H9 (cell line): ENCODE measurements around the gene CNOT9. TPM values are rescaled to one million over a fixed set of nuclear protein-coding genes. Genes with fewer than 3 reads are reported as not detected.

Source experiments
- DNase-seq: peaks from one replicate; pipeline ENCODE4 v3.0.0-alpha.2; 2017
- H2AFZ ChIP-seq: one replicate; pipeline ENCODE4 v1.6.1; 2013; ENCODE audit warnings: mild to moderate bottlenecking, low read length, control low read depth, moderate library complexity
- H2AK5ac ChIP-seq: 2 replicates; pipeline ENCODE4 v1.6.1; 2013; ENCODE audit warnings: low read length, control low read depth, mixed read lengths; ENCODE audit not compliant: insufficient read length
- H2BK120ac ChIP-seq: one replicate; pipeline ENCODE4 v1.6.1; 2013; ENCODE audit warnings: low read depth, mild to moderate bottlenecking, low read length, control low read depth, inconsistent platforms; ENCODE audit not compliant: poor library complexity, severe bottlenecking
- H2BK12ac ChIP-seq: 2 replicates; pipeline ENCODE4 v1.6.1; 2013; ENCODE audit warnings: low read length, control low read depth, mixed read lengths, low read depth; ENCODE audit not compliant: insufficient read length
- H2BK15ac ChIP-seq: 2 replicates; pipeline ENCODE4 v1.6.1; 2013; ENCODE audit warnings: low read depth, low read length, control low read depth
- H2BK20ac ChIP-seq: one replicate; pipeline ENCODE4 v1.6.1; 2013; ENCODE audit warnings: low read depth, mild to moderate bottlenecking, low read length, control low read depth, inconsistent platforms; ENCODE audit not compliant: poor library complexity, severe bottlenecking
- H2BK5ac ChIP-seq: 2 replicates; pipeline ENCODE4 v1.6.1; 2013; ENCODE audit warnings: low read length, control low read depth, mixed read lengths; ENCODE audit not compliant: insufficient read length
- H3K14ac ChIP-seq: 2 replicates; pipeline ENCODE4 v1.6.1; 2013; ENCODE audit warnings: low read length, control low read depth; ENCODE audit not compliant: insufficient read depth
- H3K18ac ChIP-seq: 2 replicates; pipeline ENCODE4 v1.6.1; 2013; ENCODE audit warnings: low read depth, mild to moderate bottlenecking, mixed read lengths, low read length, control low read depth; ENCODE audit not compliant: insufficient read length
- H3K23ac ChIP-seq: 2 replicates; pipeline ENCODE4 v1.6.1; 2013; ENCODE audit warnings: low read length, control low read depth, mixed read lengths, low read depth; ENCODE audit not compliant: insufficient read length
- H3K23me2 ChIP-seq: 2 replicates; pipeline ENCODE4 v1.6.1; 2013; ENCODE audit warnings: low read depth, mild to moderate bottlenecking, mixed read lengths, low read length, control low read depth; ENCODE audit not compliant: insufficient read length, poor library complexity, severe bottlenecking
- H3K27ac ChIP-seq: 2 replicates; pipeline ENCODE4 v1.5.1; 2013; ENCODE audit warnings: low read length, control low read depth, mixed read lengths, low read depth; ENCODE audit not compliant: insufficient read length
- H3K27me3 ChIP-seq: 2 replicates; pipeline ENCODE4 v1.6.1; 2013; ENCODE audit warnings: low read length, control low read depth, inconsistent platforms; ENCODE audit not compliant: insufficient read depth
- H3K4ac ChIP-seq: 2 replicates; pipeline ENCODE4 v1.6.1; 2013; ENCODE audit warnings: low read depth, mild to moderate bottlenecking, control low read depth, inconsistent platforms, low read length, moderate library complexity
- H3K4me1 ChIP-seq: 2 replicates; pipeline ENCODE4 v1.6.1; 2013; ENCODE audit warnings: low read length, control low read depth, inconsistent platforms; ENCODE audit not compliant: insufficient read depth
- H3K4me2 ChIP-seq: 2 replicates; pipeline ENCODE4 v1.6.1; 2013; ENCODE audit warnings: low read length, control low read depth, mixed read lengths; ENCODE audit not compliant: insufficient read length, insufficient read depth
- H3K56ac ChIP-seq: 2 replicates; pipeline ENCODE4 v1.6.1; 2013; ENCODE audit warnings: low read depth, mild to moderate bottlenecking, mixed read lengths, low read length, control low read depth; ENCODE audit not compliant: insufficient read length
- H3K79me1 ChIP-seq: 2 replicates; pipeline ENCODE4 v1.6.1; 2013; ENCODE audit warnings: low read depth, mild to moderate bottlenecking, moderate library complexity, low read length, control low read depth, inconsistent platforms; ENCODE audit not compliant: insufficient read depth, poor library complexity, severe bottlenecking
- H3K79me2 ChIP-seq: 2 replicates; pipeline ENCODE4 v1.6.1; 2013; ENCODE audit warnings: low read length, control low read depth, inconsistent platforms; ENCODE audit not compliant: insufficient read depth
- H3K9ac ChIP-seq: 2 replicates; pipeline ENCODE4 v1.6.1; 2013; ENCODE audit warnings: low read length, control low read depth, mixed read lengths; ENCODE audit not compliant: insufficient read length; ENCODE audit errors: extremely low read depth
- H3K9me3 ChIP-seq: one replicate; pipeline ENCODE4 v1.6.1; 2013; ENCODE audit warnings: low read depth, low read length, inconsistent platforms; ENCODE audit not compliant: control insufficient read depth
- H3T11ph ChIP-seq: one replicate; pipeline ENCODE4 v1.6.1; 2013; ENCODE audit warnings: mild to moderate bottlenecking, low read length, control low read depth, inconsistent platforms
- H4K20me1 ChIP-seq: one replicate; pipeline ENCODE4 v1.6.1; 2013; ENCODE audit not compliant: control insufficient read depth, insufficient read length, insufficient read depth
- H4K5ac ChIP-seq: 2 replicates; pipeline ENCODE4 v1.6.1; 2013; ENCODE audit warnings: low read depth, mild to moderate bottlenecking, mixed read lengths, low read length, control low read depth; ENCODE audit not compliant: insufficient read length
- H4K8ac ChIP-seq: replicated peaks from 2 replicates; pipeline ENCODE4 v1.6.1; 2013; ENCODE audit warnings: low read length, control low read depth, mixed read lengths, low read depth; ENCODE audit not compliant: insufficient read length
- H4K91ac ChIP-seq: 2 replicates; pipeline ENCODE4 v1.6.1; 2013; ENCODE audit warnings: low read depth, mild to moderate bottlenecking, moderate library complexity, mixed read lengths, low read length, control low read depth; ENCODE audit not compliant: insufficient read length
- H3K27ac Mint-ChIP-seq, 3 experiments: 2 replicates in 2 of 3; 3 replicates in 1 of 3; pipeline ENCODE4 v1.8.0; 2020 to 2021; ENCODE audit warnings: mixed read lengths in 3 of 3, mild to moderate bottlenecking in 1 of 3, moderate library complexity in 1 of 3
- H3K27me3 Mint-ChIP-seq: 2 replicates; pipeline ENCODE4 v1.8.0; 2021; ENCODE audit warnings: low read depth, mild to moderate bottlenecking, moderate library complexity, mixed read lengths
- H3K36me3 Mint-ChIP-seq, 3 experiments: 2 replicates in 2 of 3; 3 replicates in 1 of 3; pipeline ENCODE4 v1.8.0; 2020 to 2021; ENCODE audit warnings: low read depth in 3 of 3, mixed read lengths in 3 of 3; ENCODE audit not compliant: insufficient read depth in 1 of 3
- H3K4me1 Mint-ChIP-seq, 2 experiments: 2 replicates each; pipeline ENCODE4 v1.8.0; 2020; ENCODE audit warnings: mixed read lengths in 2 of 2
- H3K4me3 Mint-ChIP-seq, 2 experiments: 2 replicates in 1 of 2; 3 replicates in 1 of 2; pipeline ENCODE4 v1.8.0; 2020 to 2021; ENCODE audit warnings: mild to moderate bottlenecking in 2 of 2, mixed read lengths in 2 of 2, moderate library complexity in 1 of 2
- H3K9me3 Mint-ChIP-seq, 2 experiments: 2 replicates in 1 of 2; 3 replicates in 1 of 2; pipeline ENCODE4 v1.8.0; 2020; ENCODE audit warnings: mild to moderate bottlenecking in 2 of 2, mixed read lengths in 2 of 2, moderate library complexity in 1 of 2
- CTCF ChIP-seq: fragments of 200-600 bp; sonication (generic); conservative IDR thresholded peaks from 3 replicates; pipeline ENCODE4 v1.8.0; 2021; ENCODE audit warnings: antibody characterized with exemption, mild to moderate bottlenecking
- WGBS: extraction: QIAGEN DNeasy Blood & Tissue Kit; methylation state at CpG from one replicate; pipeline ENCODE4 v1.1.7; 2013; ENCODE audit warnings: missing lambda C conversion rate, low lambda C conversion rate, mixed read lengths; ENCODE audit not compliant: insufficient read length; ENCODE audit errors: extremely low coverage; 5-methylcytosine and 5-hydroxymethylcytosine counted together
- total RNA-seq: library from RNA; stranded (reverse); gene quantifications from 2 replicates; pipeline ENCODE4 v1.2.1, GENCODE V29; 2021

The CNOT9 gene
- total RNA-seq, 1 experiment from 2014 or later, result 91.2 TPM

- Histone ChIP-seq H3K79me2 (no peaks in the 10 kb centered on the region), H3K27ac (no peak overlapping the region), H2BK15ac (no peak overlapping the region), H3K56ac (no peak overlapping the region), H2AK5ac (no peak overlapping the region), H3K4ac (no peak overlapping the region), H3K9me3 (no peaks in the 10 kb centered on the region), H3K18ac (no peak overlapping the region), H3K4me1 (no peaks in the 10 kb centered on the region), H2BK5ac (no peak overlapping the region), H2BK120ac (no peak overlapping the region), H3K23me2 (no peaks in the 10 kb centered on the region), H3K79me1 (no peaks in the 10 kb centered on the region), H3K27me3 (no peaks in the 10 kb centered on the region), H3K9ac (no peak overlapping the region), H2BK20ac (no peak overlapping the region), H4K91ac (no peak overlapping the region), H3K23ac (no peak overlapping the region), H3T11ph (no peak overlapping the region), H3K14ac (no peak overlapping the region), H2BK12ac (no peak overlapping the region), H2AFZ (no peak overlapping the region), H3K4me2 (no peak overlapping the region), H4K20me1 (no peaks in the 10 kb centered on the region), H4K8ac (no peak overlapping the region), H4K5ac (no peak overlapping the region)
- no peak for TF ChIP-seq CTCF
- WGBS, result no CpG with 5 or more reads among the region's 17 CpGs
- Mint-ChIP-seq H3K36me3 (peaks cover 38 to 77% (median 75%) of the 10 kb centered on the region in 3 experiments; a peak in 6 of 7 replicates), H3K9me3 (no peaks in the 10 kb centered on the region), H3K27ac (peak overlapping the region in 1 of 3 experiments; percentile 84; a peak in 1 of 7 replicates), H3K4me3 (no peak overlapping the region), H3K4me1 (no peaks in the 10 kb centered on the region), H3K27me3 (no peaks in the 10 kb centered on the region)
- no peak for DNase-seq
These were observed 74.1 kb downstream of the CNOT9 start for GRCh38 chr2:218642786-218643185.
